Ascending aorta (tissue), 2 donors: ENCODE measurements around the gene IQSEC3. TPM values are rescaled to one million over a fixed set of nuclear protein-coding genes. Genes with fewer than 3 reads are reported as not detected.

Experiments
- DNase-seq, 2 donors: peaks; one replicate each; pipeline ENCODE4 v3.0.0-alpha.2; 2019; ENCODE audit warnings: low spot score in 2 of 2
- H3K27ac ChIP-seq, 2 donors: fragments of 200-600 bp; sonication (generic); one replicate each; pipeline ENCODE4 v1.5.1; 2016 to 2017; ENCODE audit warnings: mild to moderate bottlenecking in 1 of 2
- H3K27me3 ChIP-seq: fragments of 200-600 bp; sonication (generic); one replicate; pipeline ENCODE4 v1.5.1; 2017
- H3K36me3 ChIP-seq, 2 donors: fragments of 200-600 bp; sonication (generic); one replicate each; pipeline ENCODE4 v1.5.1; 2016
- H3K4me1 ChIP-seq, 2 donors: fragments of 200-600 bp; sonication (generic); one replicate each; pipeline ENCODE4 v1.5.1; 2016 to 2017; ENCODE audit warnings: mild to moderate bottlenecking in 1 of 2
- H3K4me3 ChIP-seq, 2 donors: fragments of 200-600 bp; sonication (generic); one replicate each; pipeline ENCODE4 v1.5.1; 2016 to 2017; ENCODE audit warnings: mild to moderate bottlenecking in 1 of 2
- H3K9me3 ChIP-seq, 2 donors: fragments of 200-600 bp; sonication (generic); one replicate each; pipeline ENCODE4 v1.5.1; 2016
- intact Hi-C: fragments of 100-400 bp; cut with DNase I; formaldehyde crosslinking; loops from one replicate; pipeline ENCODE4 v1.15.1; 2023
- total RNA-seq: library from RNA; depleted of rRNA; stranded (reverse); fragments of >200 nt; gene quantifications from one replicate; pipeline ENCODE4 v1.1.0, GENCODE V29; 2016
- TF ChIP-seq, protein P1 (sequence below), 3 experiments: fragments of 200-600 bp in 2 of 3; fragments of 450-650 bp in 1 of 3; sonication (generic) in 2 of 3; IDR thresholded peaks; one replicate each; pipeline ENCODE4 v1.5.1; 2016 to 2019; ENCODE audit warnings: antibody characterized with exemption in 3 of 3, mild to moderate bottlenecking in 1 of 3, moderate library complexity in 1 of 3

The IQSEC3 gene
- total RNA-seq, 1 donor from 2014 or later, result 0.53 TPM

DNA sequence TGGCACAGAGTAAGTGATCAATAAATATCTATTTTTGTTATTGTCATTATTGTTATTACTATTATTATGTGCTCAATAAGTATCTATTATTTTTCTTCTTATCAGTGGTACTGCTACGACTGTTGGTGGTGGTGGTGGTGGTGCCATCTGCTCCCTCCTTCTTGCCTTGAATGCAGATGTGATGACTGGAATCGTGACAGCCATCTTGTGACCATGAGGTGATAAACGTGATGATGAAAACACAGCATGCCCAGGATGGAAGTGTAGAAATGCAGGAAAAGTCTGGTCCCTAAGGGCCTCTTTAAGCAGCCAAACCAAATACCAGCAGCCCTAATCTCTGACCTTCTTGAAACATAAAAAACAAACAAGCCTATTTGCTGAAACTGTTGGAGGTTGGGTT is 125.0 kb downstream of the IQSEC3 start:
- Histone ChIP-seq H3K27me3 (no peaks in the 10 kb centered on the region), H3K4me1 (peaks cover 0 to 3% of the 10 kb centered on the region in 2 donors), H3K27ac (no peak overlapping the region), H3K36me3 (no peaks in the 10 kb centered on the region), H3K4me3 (no peak overlapping the region), H3K9me3 (no peaks in the 10 kb centered on the region)
- intact Hi-C loops, result no loop called here
- TF ChIP-seq, protein P1, sequence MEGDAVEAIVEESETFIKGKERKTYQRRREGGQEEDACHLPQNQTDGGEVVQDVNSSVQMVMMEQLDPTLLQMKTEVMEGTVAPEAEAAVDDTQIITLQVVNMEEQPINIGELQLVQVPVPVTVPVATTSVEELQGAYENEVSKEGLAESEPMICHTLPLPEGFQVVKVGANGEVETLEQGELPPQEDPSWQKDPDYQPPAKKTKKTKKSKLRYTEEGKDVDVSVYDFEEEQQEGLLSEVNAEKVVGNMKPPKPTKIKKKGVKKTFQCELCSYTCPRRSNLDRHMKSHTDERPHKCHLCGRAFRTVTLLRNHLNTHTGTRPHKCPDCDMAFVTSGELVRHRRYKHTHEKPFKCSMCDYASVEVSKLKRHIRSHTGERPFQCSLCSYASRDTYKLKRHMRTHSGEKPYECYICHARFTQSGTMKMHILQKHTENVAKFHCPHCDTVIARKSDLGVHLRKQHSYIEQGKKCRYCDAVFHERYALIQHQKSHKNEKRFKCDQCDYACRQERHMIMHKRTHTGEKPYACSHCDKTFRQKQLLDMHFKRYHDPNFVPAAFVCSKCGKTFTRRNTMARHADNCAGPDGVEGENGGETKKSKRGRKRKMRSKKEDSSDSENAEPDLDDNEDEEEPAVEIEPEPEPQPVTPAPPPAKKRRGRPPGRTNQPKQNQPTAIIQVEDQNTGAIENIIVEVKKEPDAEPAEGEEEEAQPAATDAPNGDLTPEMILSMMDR (IDR thresholded peaks at IDR 0.05), result no peak
- DNase-seq, result no peak

DNA sequence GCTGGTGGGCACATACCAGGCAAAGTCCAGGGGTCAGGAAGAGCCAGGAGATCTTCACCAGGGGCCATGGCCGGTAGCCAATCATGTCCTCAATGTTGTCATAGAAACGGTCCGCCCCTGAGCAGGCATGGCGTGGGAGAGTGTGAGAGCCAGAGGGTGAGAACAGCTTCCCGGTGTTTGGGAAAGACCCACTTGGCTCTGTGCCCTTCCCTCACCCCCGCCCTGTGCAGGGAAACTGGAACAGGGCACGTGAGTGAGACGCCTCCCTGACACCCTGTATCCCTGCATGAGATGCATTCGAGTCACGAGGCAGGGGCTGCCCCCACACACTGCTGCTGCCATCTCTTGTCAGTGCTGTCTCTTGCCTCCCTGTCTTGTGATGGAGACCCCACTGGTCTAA is 126.7 kb downstream of the IQSEC3 start:
- intact Hi-C loops, result no loop called here
- Histone ChIP-seq H3K36me3 (no peaks in the 10 kb centered on the region), H3K27me3 (no peaks in the 10 kb centered on the region), H3K9me3 (no peaks in the 10 kb centered on the region), H3K4me1 (peaks cover 0 to 3% of the 10 kb centered on the region in 2 donors), H3K27ac (no peak overlapping the region), H3K4me3 (no peak overlapping the region)
- no peak for DNase-seq
- TF ChIP-seq, protein P1 (IDR thresholded peaks at IDR 0.05), result no peak

DNA sequence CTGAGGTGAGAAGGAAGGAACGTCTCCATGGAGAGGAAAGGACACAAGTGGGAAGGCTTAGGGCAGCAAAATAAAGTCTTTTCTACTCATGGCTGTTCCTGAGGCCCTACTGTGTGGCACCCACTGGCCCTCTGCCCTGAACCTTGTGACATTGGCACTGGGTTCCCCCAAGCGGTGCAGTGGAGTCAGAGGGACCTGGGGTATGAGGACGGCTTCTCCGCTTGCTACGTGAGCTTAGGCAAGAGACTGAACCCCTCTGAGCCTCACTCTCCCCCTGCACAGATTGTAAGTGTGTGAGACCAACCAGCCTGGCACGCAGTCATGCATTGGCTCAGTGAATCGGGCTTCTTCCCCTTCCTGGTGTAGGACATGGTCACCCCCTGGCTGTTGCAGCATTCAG is 127.7 kb downstream of the IQSEC3 start:
- Histone ChIP-seq H3K9me3 (no peaks in the 10 kb centered on the region), H3K4me3 (no peak overlapping the region), H3K4me1 (no peaks in the 10 kb centered on the region), H3K27me3 (no peaks in the 10 kb centered on the region), H3K27ac (no peak overlapping the region), H3K36me3 (no peaks in the 10 kb centered on the region)
- intact Hi-C loops, result no loop called here
- TF ChIP-seq, protein P1 (IDR thresholded peaks at IDR 0.05), result no peak
- no peak for DNase-seq

DNA sequence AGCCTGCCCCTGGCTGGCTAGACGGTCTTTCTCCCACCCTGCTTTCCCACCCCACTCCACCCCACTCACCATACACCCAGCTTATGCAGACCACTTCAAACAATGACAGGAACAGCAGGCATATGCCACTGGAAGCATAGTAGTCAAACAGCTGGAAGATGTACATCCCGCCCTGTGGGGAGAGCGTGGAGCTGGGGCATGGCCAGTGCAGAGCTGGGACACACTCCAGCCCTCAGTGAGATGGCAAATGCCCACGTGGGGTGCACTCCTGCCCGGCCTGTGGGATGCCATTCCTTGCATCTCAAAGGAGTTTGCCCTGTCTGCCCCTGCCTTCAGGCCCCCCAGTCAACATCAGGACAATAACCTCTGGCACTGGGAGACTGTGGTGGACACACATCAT is 128.6 kb downstream of the IQSEC3 start:
- no peak overlapping the region for H3K27ac ChIP-seq
- intact Hi-C loops, result no loop called here
- H3K4me3 ChIP-seq, result no peak overlapping the region
- no peaks in the 10 kb centered on the region for H3K27me3 ChIP-seq
- H3K9me3 ChIP-seq, result no peaks in the 10 kb centered on the region
- H3K36me3 ChIP-seq, result no peaks in the 10 kb centered on the region
- no peaks in the 10 kb centered on the region for H3K4me1 ChIP-seq
- TF ChIP-seq, protein P1 (IDR thresholded peaks at IDR 0.05), result no peak
- DNase-seq, result no peak

DNA sequence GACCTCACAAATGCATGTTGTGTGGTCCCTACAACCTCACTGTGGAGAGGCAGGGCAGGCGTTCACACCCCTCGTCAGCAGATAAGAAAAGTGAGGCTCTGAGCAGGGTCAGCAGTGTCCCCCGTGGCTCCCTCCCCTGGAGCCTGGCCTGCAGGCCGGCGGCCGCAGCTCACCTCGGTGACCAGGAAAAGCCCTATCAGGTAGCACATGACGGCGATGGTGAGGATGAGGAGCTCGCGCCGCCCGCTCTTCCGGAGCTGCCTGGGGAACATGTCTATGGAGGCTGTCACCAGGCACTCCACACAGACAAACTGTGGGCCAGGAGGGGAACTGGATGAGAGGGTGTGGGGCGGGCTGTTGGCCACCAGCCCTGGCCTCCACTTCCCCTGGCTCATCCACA is 129.4 kb downstream of the IQSEC3 start:
- Histone ChIP-seq H3K4me3 (no peak overlapping the region), H3K27ac (no peak overlapping the region), H3K9me3 (no peaks in the 10 kb centered on the region), H3K36me3 (no peaks in the 10 kb centered on the region), H3K4me1 (no peaks in the 10 kb centered on the region), H3K27me3 (no peaks in the 10 kb centered on the region)
- DNase-seq, result no peak
- TF ChIP-seq, protein P1 (IDR thresholded peaks at IDR 0.05), result no peak
- intact Hi-C loops, result no loop called here

DNA sequence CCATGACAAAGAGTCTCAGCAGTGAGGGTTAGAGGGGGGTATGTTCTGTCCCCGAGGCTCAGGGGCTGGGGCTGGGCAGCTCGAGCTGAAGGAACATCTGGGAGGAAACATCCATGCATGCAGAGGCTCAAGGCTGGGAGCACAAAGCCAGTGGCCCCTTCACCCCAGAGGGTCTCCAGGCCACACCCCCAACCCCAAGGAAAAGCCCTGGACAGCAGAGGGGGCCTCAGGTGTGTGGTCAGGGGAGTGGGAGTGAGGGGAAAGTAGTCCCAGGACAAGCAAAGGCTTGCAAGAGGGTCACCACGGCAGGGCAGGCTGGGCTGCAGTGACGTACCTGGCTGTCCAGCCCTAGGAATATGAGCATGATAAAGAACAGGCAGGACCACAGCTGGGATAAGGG is 129.9 kb downstream of the IQSEC3 start:
- no peak for DNase-seq
- no peak overlapping the region for H3K4me3 ChIP-seq
- TF ChIP-seq, protein P1 (IDR thresholded peaks at IDR 0.05), result no peak
- no peaks in the 10 kb centered on the region for H3K27me3 ChIP-seq
- H3K9me3 ChIP-seq, result no peaks in the 10 kb centered on the region
- intact Hi-C loops, result no loop called here
- H3K27ac ChIP-seq, result no peak overlapping the region
- no peaks in the 10 kb centered on the region for H3K4me1 ChIP-seq
- no peaks in the 10 kb centered on the region for H3K36me3 ChIP-seq
